OCI-LY7 (cell line): ENCODE results near the gene ASB18.

ENCODE experiments used
- CTCF ChIP-seq: fragments of 200-600 bp; sonication (generic); conservative IDR thresholded peaks from 2 replicates; pipeline ENCODE4 v1.5.1; 2014; ENCODE audit warnings: mild to moderate bottlenecking, antibody characterized with exemption, low read length, moderate library complexity, mixed read lengths
- EZH2phosphoT487 ChIP-seq: fragments of 200-600 bp; sonication (generic); IDR thresholded peaks from 2 replicates; pipeline ENCODE4 v1.6.1; 2018; ENCODE audit warnings: low read depth, borderline replicate concordance, mild to moderate bottlenecking, mixed run types, antibody characterized with exemption, low read length, moderate library complexity, mixed read lengths

DNA sequence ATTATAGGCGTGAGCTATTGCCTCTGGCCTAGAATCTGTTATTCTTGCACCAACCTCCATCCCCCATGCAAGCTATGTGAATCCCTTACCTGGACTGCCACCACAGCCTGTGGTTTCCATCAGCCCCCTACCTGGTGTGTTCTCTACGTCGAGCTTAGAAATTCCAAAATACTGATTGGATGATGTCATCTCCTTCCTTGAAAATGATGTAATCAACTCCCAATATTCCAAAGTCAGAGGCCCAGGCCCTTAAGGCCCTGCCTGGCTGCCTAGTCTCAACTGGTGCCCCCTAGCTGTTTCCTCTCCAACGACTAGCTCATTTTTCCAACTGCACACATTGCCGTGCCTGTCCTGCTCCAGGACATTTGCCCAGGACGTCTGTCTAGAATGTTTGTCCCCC, 54.7 kb downstream of the ASB18 start:
- TF ChIP-seq EZH2phosphoT487 (no peak), CTCF (no peak)
